Fibroblast of gingiva (primary cell): Measurements from ENCODE around the gene EXOC6B.

ENCODE experiments used
- DNase-seq: peaks from one replicate; pipeline ENCODE4 v3.0.0-alpha.2; 2011; ENCODE audit warnings: low read depth

Gene EXOC6B

GRCh38 chr2:72361042-72361441 is 464.8 kb downstream of the EXOC6B start:
- DNase-seq = no peak

GRCh38 chr2:72350852-72351251 is 475.0 kb downstream of the EXOC6B start:
- no peak for DNase-seq

GRCh38 chr2:72349016-72349415 is 476.8 kb downstream of the EXOC6B start:
- no peak for DNase-seq

- peak; percentile 14 for DNase-seq
Observed at GRCh38 chr2:72347081-72347480, 478.8 kb downstream of the EXOC6B start.

- DNase-seq = no peak
Observed at GRCh38 chr2:72341639-72342038, 484.2 kb downstream of the EXOC6B start.

- peak; percentile 74 for DNase-seq
Observed at GRCh38 chr2:72340665-72341064, 485.2 kb downstream of the EXOC6B start.

GRCh38 chr2:72338076-72338475 is 487.8 kb downstream of the EXOC6B start:
- no peak for DNase-seq

- DNase-seq = no peak
Observed at GRCh38 chr2:72332720-72333119, 493.1 kb downstream of the EXOC6B start.

GRCh38 chr2:72330652-72331051 is 495.2 kb downstream of the EXOC6B start:
- no peak for DNase-seq

- DNase-seq = peak; percentile 2
Observed at GRCh38 chr2:72326759-72327158, 499.1 kb downstream of the EXOC6B start.

- DNase-seq = no peak
Observed at GRCh38 chr2:72325592-72326422, 500.0 kb downstream of the EXOC6B start.

- no peak for DNase-seq
Observed at GRCh38 chr2:72316774-72317173, 509.1 kb downstream of the EXOC6B start.

- no peak for DNase-seq
Observed at GRCh38 chr2:72300147-72300684, 525.6 kb downstream of the EXOC6B start.

GRCh38 chr2:72293620-72294019 is 532.2 kb downstream of the EXOC6B start:
- peak; percentile 18 for DNase-seq

- peak; percentile 3 for DNase-seq
Observed at GRCh38 chr2:72292433-72292832, 533.4 kb downstream of the EXOC6B start.

- DNase-seq = no peak
Observed at GRCh38 chr2:72291059-72291458, 534.8 kb downstream of the EXOC6B start.

- no peak for DNase-seq
Observed at GRCh38 chr2:72289736-72290135, 536.1 kb downstream of the EXOC6B start.

GRCh38 chr2:72289283-72289682 is 536.5 kb downstream of the EXOC6B start:
- DNase-seq = peak; percentile 53

- peak; percentile 22 for DNase-seq
Observed at GRCh38 chr2:72278046-72278445, 547.8 kb downstream of the EXOC6B start.

- no peak for DNase-seq
Observed at GRCh38 chr2:72276876-72277275, 549.0 kb downstream of the EXOC6B start.

GRCh38 chr2:72276356-72276755 is 549.5 kb downstream of the EXOC6B start:
- no peak for DNase-seq

GRCh38 chr2:72275084-72275483 is 550.7 kb downstream of the EXOC6B start:
- DNase-seq = no peak

- no peak for DNase-seq
Observed at GRCh38 chr2:72274380-72274797, 551.4 kb downstream of the EXOC6B start.

GRCh38 chr2:72273384-72273783 is 552.4 kb downstream of the EXOC6B start:
- DNase-seq = no peak
